HG03135 (cell line): Measurements from ENCODE around the gene ZC2HC1C.
"Not testable (repeated sequence)": the region's sequence is repeated elsewhere in the genome, so short reads cannot be mapped to it uniquely, and the experiment has no call there.

Experiments
- ATAC-seq: cut with Tn5 transposase; IDR thresholded peaks from one replicate; pipeline ENCODE4 v1.9.1; 2021; ENCODE audit warnings: mild to moderate bottlenecking, moderate library complexity; ENCODE audit not compliant: unreplicated experiment

ZC2HC1C gene

DNA sequence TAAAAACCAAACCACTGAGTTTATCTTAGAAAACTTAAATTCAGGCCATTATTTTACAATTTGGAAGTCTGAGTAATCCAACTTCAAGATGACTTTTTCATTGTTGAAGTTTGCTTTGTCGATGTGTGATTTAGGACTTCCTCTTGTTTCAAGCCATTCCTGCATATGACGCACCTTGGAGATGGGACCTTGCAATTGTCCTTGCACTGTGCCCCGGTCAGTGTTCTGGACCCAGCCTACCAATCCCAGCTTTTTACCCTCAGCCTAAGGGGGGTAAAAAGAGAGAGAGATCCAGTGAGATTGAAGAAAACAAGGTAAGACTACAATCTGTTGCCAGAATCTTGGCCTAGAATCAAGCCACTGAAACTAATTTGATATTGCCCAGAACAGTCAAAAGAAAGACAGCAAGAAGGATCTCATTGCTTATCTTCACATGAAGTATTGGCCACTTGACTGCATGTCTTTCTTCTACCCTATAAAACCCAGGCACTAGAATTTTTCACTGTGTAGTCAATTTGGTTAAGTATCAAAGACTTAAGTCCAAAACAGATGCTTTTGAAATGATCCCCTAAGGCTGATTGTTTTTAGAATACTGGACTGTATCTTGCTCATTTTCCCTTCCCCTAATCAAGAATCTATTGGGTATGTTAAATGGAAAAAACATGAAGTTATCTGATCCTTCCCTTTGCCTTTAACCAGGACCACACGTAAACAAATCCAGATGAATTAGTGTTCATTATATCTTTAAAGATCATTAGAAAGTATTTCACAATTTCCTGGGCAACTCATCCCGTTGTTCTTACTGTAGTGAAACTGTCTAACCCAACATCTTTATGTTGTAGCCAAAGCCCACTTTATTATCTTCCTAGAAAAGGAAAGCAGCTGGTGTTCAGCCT lies 15.8 kb upstream of the ZC2HC1C start:
- no peak for ATAC-seq

GRCh38 chr14:75054421-75054820 lies 15.0 kb upstream of the ZC2HC1C start:
- no peak for ATAC-seq

- ATAC-seq = no peak
These were observed 9.8 kb upstream of the ZC2HC1C start for GRCh38 chr14:75059642-75060041.

GRCh38 chr14:75060420-75060819 lies 9.0 kb upstream of the ZC2HC1C start:
- no peak for ATAC-seq

- no peak for ATAC-seq
These were observed 6.4 kb upstream of the ZC2HC1C start for GRCh38 chr14:75063013-75063412.

GRCh38 chr14:75063491-75064204 lies 5.8 kb upstream of the ZC2HC1C start, which contains the start of gene ACYP1:
ACYP1 (minus strand) TSS chr14:75064024; CDS start chr14:75063553, 471 bp downstream.
- ATAC-seq = peak; percentile 97

DNA sequence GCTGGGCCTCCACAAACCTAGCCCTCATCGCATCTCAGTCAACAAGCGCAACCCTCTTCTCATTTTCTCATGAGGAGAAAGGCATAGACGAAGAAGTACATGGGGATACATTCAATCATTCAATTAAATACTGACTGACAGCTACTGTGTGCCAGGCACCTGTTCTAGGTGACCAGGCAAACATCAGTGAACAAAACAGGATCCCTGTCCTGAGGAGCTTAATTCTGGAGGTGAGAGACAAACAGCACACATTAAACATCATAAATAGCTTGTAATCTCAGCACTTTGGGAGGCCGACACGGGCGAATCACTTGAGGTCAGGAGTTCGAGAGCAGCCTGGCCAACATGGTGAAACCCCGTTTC lies 5.3 kb upstream of the ZC2HC1C start:
- ATAC-seq = no peak

DNA sequence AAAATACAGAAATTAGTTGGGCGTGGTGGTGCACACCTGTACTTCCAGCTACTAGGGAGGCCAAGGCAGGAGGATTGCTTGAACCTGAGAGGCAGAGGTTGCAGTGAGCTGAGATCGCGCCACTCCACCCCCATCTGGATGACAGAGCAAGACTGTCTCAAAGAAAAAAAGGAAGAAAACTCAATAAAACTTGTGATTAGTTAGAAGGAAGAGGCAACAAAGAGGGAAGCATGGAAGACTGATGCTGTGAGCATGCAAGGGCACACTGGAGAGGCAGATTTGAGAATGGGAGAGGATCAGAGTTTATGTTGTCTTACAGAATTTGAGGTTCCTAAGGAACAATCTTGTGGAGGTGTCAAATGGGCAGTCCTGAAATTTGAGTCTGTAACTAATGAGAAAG lies 2.8 kb upstream of the ZC2HC1C start:
- no peak for ATAC-seq

- ATAC-seq = no peak
These were observed 2.2 kb upstream of the ZC2HC1C start for GRCh38 chr14:75067212-75067611.

- not testable (repeated sequence) for ATAC-seq
These were observed 1.7 kb upstream of the ZC2HC1C start for GRCh38 chr14:75067765-75068164.

DNA sequence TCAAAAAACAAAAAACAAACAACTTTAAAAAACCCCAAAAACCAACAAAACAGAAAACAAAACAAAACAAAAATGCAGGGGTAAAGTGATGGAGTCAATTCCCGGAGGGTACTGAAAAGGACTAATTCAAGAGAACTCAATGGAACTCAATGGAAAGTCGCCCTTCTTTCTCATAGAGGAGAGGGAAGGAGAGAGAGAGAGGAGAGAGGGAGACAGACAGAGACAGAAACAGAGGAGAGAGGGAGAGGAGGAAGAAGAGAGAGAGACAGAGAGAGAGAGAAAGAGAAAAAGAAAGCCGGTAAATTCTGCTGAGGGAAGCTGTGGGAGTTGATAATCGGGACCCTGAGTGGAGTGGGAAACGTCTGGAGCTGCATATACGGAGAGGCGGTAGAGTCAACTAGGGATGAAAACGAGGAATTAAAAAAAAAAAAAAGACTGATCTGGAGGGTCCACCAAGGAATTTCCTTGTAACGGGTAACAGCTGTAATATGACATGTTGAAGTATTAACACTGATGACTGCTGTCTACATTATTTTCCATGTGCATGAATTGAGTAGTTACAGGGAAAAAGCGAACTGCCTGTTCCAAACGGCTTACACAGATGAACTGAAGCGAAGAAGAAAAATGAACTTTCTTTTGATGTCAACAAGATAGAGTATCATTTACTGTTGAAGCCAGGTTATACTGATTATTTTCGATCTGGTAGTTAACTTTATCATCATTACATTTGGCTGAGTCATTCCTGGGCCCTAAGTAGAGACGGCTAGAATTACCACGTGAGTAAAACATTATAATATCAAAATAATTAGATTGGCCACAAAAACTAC lies 934 bp upstream of the ZC2HC1C start:
- no peak for ATAC-seq

GRCh38 chr14:75069811-75070145 lies 337 bp downstream of the ZC2HC1C start:
- no peak for ATAC-seq

DNA sequence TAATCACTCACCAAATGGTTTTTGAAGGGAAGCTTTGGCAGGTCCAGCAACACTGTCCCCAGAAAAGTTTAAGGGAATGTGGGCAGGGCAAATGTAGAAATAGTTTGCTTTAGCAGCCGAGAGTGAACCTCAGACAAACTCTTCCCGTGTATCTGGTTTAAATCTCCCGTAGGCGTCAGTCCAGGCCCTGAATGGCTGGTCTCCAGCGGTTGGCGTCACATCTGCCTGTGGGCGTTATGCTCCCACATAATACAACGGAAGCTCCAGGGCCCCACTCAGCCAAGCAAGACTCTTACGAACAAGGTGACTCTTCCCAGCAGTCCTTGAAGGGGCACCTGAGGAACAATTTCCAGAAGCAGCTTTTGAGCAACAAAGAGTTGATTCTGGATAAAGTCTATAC lies 942 bp downstream of the ZC2HC1C start:
- no peak for ATAC-seq

GRCh38 chr14:75077794-75078193 lies 8.4 kb downstream of the ZC2HC1C start:
- ATAC-seq = no peak

DNA sequence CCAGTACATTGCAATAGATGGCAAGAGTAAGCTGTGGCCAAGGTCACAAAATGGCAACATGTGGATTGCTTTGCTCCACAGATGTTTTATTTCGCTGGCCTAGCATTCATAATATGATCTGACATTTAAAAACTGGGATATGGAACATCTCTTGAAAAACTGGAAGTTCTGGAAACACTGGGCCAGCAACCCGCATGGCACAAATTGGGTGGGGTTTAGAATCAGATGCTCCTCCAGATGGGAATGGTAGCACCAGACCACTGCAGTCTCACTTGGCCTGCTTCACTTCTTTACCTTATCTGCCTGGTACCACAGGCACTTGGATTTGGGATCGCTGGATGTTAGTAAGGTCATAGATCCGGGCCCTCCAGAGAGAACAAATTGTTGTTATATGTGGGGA lies 10.1 kb downstream of the ZC2HC1C start:
- no peak for ATAC-seq

- ATAC-seq = no peak
These were observed 12.3 kb downstream of the ZC2HC1C start for GRCh38 chr14:75081660-75082229.

DNA sequence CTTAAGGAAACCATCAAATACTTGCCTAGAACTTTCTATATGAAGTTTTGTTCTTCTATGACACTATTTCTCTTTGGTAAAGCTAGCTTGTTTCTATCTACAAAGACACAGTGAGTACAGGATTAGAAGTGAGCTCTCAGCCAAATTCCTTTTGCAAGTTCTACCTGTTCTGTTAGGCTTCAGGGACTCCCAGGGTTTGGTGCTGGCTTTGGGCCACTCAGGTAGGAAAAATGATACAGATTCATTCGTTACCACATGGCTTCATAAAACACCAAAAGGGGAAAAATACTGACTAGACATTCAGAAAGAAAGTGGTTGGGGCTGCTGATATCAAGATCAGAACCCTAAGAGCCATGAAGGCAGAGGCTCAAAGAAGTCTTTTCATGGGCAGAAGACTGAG lies 13.8 kb downstream of the ZC2HC1C start:
- no peak for ATAC-seq

- ATAC-seq = no peak
These were observed 15.1 kb downstream of the ZC2HC1C start for GRCh38 chr14:75084513-75084912.

DNA sequence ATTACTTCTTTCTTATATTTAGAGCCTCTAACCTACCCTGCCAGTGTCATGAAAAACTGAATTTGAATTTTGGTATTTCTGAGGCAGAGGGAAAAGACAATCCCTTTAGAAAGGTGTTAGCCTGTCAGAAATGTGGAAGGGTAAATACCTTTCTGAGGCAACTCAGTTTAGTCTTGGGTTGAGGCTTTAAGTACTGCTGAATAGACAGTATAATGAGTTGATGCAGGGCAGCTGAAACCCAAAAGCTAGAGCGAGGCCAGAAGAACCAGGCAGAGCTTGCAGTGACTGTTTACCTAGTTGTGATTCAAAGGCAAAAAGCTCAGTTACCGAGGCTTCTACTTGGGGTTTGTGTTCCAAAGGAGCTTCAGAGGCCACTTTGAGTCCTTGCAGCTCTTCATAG lies 18.7 kb downstream of the ZC2HC1C start:
- ATAC-seq = no peak

- ATAC-seq = no peak
These were observed 19.3 kb downstream of the ZC2HC1C start for GRCh38 chr14:75088566-75089373.
